T-helper 9 cell (primary cell): ENCODE measurements around the gene MAU2.
A peak's percentile ranks its signal among the peaks of the same experiment; 100 is the strongest.
"Not testable (repeated sequence)": the region's sequence is repeated elsewhere in the genome, so short reads cannot be mapped to it uniquely, and the experiment has no call there.

Experiments used
- DNase-seq: peaks from one replicate; pipeline ENCODE4 v3.0.0-alpha.2; 2020

Gene MAU2

DNA sequence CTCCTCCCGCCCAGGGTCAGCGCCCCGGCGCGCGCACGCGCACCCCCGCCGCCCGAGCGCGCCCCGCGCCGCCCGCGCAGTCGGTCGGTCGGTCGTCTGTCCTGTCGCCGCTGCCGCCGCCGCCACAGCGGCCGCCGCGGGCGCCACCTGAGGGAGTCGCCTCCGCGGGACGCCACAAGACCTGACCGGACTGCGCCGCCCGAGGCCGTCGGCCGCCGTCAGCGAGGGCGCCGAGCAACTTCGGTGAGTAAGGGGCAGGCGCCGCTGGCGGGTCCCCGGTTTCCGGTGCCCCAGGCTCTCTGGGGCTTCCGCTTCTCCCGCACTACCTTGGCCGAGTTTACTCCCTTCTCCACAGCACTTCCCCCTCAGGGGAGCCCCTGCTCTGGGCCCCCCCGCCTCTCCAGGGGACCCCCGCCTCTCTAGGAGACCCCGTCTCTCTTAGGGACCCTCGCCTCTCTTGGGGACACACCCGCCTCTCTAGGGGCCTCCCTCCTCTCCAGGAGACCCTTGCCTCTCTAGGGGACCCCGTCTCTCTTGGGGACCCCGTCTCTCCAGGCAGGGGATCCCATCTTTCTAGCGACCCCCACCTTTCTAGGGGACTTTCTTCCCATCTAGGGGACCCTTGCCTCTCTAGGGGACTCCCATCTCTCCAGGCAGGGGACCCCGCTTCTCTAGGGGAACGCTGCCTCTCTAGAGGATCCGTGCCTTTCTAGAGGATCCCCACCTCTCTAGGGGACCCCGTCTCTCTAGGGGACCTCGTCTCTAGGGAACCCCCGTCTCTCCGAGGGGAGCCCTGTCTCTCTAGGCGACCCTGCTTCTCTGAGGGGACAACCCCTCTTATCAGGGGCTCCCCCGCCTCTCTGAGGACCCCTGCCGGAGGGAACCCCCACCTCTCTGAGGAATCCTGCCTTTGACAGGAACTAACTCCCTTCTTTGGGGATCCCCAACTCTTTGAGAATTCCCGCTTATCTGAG lies 65.6 kb downstream of the MAU2 start:
- peak; percentile 48 for DNase-seq

DNA sequence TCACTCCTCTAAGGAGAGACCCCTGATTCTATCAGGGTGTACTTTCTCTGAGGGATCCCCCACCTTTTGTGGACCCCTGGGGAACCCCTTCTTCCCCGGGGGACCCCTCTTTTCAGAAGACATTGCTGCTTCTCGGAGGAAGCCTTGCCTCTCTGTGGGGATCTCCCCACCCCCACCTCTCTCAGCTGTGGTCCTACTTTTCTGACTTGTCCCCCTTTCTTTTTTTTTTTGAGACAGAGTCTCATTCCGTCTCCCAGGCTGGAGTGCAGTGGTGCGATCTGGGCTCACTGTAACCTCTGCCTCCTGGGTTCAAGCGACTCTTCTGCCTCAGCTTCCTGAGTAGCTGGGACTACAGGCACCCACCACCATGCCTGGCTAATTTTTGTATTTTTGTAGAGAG lies 66.5 kb downstream of the MAU2 start:
- DNase-seq: no peak

DNA sequence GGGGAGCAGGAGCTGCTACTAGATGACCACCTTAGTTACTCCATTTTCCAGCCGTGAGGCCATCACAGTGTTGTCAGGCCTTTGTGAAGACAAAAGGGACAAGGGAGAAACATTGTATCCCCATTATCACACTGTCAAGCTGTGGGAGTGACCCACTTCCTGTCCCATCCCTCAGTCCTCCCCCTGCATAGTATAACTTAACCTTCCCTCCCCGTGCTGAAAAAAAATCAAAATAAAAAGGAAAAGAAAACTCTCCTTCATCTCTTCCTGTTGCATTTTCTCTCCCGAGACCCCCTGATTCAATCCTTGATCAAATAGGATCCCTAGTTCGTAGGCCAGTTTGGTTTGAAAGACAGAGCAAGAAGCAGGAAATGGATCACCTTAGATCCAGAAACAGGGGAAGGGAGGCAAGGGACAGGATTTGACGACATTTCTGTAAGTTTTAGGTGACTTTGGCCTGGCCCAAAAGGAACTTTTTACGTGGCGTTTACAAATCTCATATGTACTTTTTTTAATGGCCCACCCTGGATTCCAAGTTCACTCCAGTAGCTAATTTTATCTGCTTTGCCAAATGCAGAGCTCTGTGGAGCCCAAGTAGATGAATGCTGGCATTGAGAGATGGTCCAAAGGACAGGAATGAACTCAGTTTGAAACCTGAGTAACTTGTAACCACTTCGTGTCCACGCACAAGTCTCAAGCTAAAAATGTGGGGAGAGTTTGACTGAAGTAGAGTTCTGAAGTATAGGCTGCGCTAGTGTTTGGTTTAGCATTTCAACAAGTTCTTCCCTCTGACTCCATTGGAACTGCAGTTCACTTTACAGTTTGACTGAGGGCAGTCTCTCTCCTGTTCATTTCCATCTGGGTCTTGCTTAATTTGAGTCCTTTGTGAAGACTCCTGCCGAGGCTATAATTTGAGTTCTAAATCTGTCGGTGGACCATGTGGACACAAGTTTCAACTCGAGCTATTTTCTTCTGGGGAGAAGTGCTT lies 68.2 kb downstream of the MAU2 start:
- DNase-seq: no peak

DNA sequence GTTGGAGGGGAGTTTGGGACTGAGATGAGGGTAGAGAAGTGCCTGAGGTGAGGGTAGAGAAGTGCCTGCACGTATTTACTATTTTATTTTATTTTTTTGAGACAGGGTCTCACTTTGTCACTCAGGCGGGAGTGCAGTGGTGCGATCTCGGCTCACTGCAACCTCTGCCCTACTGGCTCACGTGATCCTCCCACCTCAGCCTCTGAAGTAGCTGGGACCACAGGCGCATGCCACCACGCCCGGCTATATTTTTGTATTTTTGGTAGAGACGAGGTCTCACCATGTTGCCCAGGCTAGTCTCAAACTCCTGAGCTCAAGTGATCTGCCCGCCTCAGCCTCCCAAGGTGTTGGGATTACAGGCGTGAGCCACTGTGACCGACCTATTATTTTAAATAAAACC lies 69.1 kb downstream of the MAU2 start:
- not testable (repeated sequence) for DNase-seq

DNA sequence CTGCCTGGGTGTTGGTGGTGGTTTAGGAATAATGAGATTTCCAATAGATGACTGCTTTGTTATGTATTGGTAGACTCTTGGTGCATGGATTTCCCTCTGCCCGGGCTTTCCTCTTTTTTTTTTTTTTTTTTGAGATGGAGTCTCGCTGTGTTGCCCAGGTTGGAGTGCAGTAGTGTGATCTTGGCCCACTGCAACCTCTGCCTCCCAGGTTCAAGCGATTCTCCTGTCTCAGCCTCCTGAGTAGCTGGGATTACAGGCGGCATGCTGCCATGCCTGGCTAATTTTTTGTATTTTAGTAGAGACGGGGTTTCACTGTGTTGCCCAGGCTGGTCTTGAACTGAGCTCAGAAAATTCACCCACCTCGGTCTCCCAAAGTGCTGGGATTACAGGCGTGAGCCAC lies 73.7 kb downstream of the MAU2 start:
- not testable (repeated sequence) for DNase-seq

DNA sequence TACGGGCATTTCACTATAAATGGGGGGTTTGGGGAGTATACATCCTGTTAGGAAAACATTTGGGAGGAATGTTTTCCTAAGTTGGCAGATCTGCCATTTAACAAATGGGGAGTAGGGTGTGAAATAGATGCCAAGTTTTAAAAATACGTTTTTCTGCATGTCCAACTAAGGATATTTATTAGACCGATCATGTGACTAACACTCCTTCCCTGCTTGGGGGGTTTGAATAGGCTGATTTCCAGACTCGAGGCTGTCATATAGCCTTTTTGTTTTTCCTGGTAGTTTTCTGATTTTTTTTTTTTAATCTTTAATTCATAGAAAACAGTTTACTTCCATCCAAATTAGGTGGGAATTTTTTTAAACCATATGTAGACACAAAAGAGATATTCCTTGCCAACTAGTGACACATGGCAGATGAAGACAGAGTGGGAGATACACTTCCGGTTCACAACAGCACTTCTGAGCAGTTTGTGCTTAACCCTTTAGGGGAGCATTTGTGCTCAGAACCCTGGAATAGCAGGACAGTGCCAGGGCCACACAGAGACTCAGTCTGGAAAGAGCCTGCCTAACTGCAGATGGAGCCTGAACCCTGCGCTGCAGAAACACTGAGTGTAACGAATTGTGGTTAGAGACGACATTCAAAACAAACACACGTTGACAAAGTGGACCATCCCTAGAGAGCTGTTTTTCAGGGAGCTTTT lies 79.3 kb downstream of the MAU2 start:
- no peak for DNase-seq

DNA sequence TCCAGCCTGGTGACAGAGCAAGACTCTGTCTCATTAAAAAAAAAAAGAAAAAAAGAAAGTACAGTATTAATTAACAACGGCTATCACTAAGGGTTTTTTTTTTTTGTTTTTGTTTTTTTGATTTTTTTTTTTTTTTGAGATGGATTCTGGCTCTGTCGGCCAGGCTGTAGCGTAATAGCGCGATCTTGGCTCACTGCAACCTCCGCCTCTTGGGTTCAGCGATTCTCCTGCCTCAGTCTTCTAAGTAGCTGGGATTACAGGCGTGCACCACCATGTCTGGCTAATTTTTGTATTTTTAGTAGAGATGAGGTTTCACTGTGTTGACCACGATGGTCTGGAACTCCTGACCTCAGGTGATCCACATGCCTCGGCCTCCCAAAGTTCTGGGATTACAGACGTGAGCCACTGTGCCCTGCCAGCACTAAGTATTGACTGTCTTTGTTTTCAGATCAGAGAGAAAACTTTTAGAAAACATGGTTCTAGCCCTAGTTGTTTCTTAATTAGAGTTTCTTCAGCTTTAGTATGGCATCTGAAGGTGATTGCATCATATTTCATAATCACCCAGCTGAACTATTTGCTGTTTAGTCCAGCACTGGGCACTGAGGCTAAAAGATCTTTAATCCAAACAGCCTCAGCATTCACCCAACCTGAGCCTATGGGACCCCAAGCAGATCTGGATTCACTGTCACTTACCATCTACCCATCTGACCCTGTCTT lies 82.2 kb downstream of the MAU2 start:
- DNase-seq: no peak

DNA sequence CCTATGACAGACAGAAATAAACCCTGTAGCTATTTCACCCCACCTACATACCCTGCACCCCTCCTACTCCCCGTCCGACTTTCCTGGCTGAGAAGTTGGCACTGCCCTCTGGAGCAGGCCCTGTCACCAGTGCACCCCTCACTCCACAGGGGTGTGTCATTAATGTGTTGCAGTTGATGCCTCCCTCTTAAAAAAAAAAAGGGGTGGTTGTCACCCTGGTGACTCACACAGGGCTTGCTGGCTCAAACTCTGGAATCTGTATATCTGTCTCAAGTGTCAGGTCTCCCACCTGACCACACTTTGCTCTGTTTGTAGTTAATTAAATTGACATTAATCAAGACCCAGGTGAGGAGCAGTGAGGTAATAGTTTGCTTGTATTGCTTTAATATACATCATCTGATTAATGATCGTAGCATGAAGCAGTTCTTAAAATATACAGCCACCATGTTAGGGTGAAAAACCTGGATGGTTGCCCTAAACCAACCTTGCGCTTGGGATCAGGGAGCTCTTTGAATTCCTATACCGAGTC lies 82.8 kb downstream of the MAU2 start:
- DNase-seq: no peak

DNA sequence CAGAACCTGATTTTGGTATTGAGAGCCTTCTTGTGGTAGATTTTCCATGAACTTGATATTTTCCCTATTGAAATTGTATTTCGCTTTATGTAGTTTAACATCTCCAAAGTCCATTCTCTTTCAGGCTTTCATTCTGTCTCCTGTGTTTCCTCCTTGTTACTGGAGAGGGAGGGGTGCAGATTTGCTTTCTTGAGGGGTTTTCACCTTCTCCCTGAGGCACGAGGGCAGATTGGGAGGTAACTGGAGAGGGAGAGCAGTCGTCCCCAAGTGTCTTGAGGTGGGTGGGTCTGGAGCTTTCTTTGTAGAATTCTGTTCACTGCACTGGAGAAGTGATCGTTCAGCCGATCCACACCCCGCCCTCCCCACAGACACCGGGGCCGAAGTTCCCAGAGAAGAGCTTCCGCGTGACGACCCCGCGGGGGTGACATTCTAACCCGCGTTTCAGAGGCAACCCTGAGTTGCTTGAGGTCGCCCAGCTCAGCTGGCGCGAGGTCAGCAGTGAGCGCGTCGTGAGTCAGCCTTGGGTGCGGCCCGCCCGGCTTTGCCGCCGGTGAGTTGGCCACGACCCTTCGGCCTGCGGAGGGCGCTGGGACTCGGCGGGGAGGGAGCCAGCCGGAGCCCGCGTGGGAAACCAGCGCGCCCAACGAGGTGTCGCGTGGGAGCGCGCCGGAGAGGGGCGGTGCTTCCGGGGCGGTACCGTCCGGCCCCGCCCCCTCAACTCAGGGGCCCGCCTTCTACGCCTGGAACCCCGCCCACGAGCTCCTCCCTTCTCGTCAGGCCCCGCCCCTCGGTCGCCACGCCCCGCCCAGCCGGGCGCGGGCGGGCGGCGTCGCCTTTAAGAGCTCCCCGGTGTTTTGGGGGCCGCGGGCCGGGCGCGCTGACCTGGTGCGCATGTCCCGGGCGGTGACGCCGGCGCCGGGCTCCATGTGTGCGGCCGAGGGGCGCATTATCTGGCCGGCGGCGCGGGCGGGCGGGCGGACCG lies 84.5 kb downstream of the MAU2 start, which contains the start of gene GATAD2A:
GATAD2A (plus strand) TSS at position 797 of the 982 bp plus-strand sequence. CDS start 59,671 bp downstream, outside the sequence.
- peak; percentile 93 for DNase-seq

DNA sequence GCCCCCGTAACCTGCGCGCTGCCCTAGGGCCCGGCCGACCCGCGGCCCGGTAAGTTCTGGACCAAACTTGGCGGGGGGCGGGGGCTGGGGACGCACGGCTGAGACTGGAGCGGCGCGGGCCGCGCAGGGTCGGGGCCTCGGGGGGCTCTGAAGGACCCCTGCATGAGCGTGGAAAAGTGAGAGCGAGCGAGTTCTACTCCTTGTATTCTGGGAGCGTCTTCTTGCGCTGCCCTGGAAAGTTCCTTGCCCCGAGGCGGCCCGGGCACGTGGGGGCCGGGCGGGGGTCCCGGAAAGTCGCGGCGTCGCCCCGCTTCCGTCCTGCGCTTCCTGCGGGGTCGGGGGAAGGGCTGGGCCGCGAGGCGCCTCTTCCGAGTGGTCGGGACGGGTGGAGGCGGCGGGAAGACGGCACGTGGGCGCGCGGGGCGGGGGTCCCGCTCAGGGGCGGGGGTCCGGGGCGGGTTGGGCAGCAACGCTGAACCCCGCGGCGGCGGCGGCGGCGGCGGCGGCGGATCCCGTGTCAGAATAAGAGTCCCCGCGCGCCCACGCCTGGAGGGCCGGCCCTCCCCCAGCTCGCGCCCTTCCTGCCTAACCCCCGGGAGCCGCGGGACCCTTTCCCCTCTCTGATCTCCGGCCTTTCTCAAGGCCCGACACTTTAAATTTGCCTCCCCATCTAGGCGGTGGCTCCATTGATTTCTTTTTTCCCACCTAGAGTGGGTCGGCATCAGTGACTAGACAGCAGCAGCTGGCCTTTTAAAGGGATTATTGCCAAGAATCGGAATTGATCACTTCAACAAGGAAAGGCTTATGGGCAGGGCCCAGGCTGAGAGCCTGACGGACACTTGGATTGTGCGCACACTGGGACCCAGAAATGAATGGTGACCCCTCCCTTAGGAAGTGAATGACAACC lies 85.6 kb downstream of the MAU2 start:
- peak; percentile 52 for DNase-seq

DNA sequence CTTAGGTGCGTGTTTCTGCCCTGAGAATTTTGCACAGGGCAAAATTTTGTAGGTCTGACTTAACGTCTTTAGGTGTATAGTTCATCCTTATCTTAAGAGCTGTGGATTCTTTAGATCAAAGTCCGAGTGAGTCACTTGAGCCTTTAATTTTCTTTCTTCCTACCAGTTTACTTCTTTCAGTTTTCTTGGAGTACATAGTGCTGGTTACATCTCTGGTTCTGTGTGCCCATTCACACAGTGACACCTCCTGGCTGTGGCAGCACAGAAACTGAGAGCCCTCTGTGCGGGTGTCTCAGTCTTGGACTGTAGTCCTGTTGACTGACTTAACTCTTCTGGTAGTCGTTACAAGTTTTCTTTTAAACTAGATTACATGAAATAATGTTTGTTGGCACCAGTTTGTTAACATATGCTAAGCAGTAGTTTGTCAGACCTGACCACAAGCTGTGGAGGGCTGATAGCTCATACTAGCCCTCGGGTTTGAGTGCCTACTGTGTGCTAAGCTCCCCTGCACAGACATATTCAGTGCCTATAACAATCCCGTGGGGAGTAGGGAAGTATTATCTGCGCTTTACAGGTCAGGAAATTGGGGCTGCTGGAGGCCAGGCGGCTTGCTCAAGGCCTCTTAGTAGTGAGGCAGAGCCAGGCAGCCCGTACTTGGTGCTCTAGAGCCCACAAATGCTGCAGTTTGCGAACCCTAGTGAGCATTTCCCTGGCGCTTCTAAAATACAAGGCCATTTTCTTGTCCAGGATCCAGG lies 86.4 kb downstream of the MAU2 start:
- DNase-seq: peak; percentile 25

DNA sequence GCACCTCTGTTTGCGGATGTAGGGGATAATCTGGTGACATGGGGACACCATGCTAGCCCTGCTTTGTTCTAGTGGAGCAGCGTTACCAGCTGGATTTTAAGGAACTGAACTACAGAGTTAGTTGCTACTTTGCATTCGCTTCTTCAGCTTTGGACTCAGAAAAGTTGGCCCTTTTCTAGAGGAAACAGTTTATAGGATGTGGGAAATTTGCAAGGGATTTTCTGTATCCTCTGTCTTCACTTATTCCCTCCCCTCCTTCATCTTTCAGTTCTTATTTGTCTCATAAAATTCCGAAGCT lies 87.0 kb downstream of the MAU2 start:
- DNase-seq: no peak
